Urinary bladder (tissue), 4 donors: ENCODE measurements around the gene TEX11. TPM values are rescaled to one million over a fixed set of nuclear protein-coding genes. Genes with fewer than 3 reads are reported as not detected.

Source experiments
- DNase-seq: peaks from one replicate; pipeline ENCODE4 v3.0.0-alpha.2; 2015; ENCODE audit errors: extremely low spot score
- H3K27ac ChIP-seq: one replicate; pipeline ENCODE4 v1.5.1; 2013; ENCODE audit warnings: low read depth, mild to moderate bottlenecking, moderate library complexity
- H3K36me3 ChIP-seq: one replicate; pipeline ENCODE4 v1.6.1; 2013; ENCODE audit warnings: mild to moderate bottlenecking, moderate library complexity; ENCODE audit not compliant: insufficient read depth
- H3K4me1 ChIP-seq: one replicate; pipeline ENCODE4 v1.6.1; 2013; ENCODE audit warnings: mild to moderate bottlenecking, moderate library complexity; ENCODE audit not compliant: insufficient read depth
- H3K4me3 ChIP-seq: one replicate; pipeline ENCODE4 v1.5.1; 2013; ENCODE audit warnings: low read depth, low read length
- WGBS: extraction: QIAGEN DNeasy Blood & Tissue Kit; methylation state at CpG from one replicate; pipeline ENCODE4 v1.1.7; 2013; 5-methylcytosine and 5-hydroxymethylcytosine counted together
- polyA plus RNA-seq: library from polyadenylated mRNA; stranded (reverse); fragments of 200-250 nt; gene quantifications from one replicate; pipeline ENCODE4 v1.2.3, GENCODE V29; 2013
- small RNA-seq: library from RNA; depleted of rRNA; stranded (forward); fragments of <200 nt; gene quantifications from one replicate; pipeline ENCODE3, GENCODE V24; 2014
- total RNA-seq: library from RNA; depleted of rRNA; stranded (reverse); fragments of >200 nt; gene quantifications from one replicate; pipeline ENCODE4 v1.2.3, GENCODE V29; 2014
- donor health status: healthy with polysubstance abuse.
- donor health status: healthy.

TEX11 gene
- total and polyA plus RNA-seq, 2 donors: 0.06 TPM; not detected in 1

GRCh38 chrX:70488856-70489255 lies 419.7 kb downstream of the TEX11 start:
- H3K4me3 ChIP-seq: no peak overlapping the region
- 73% methylated on average over 2 of the region's 2 CpGs for WGBS
- no peak for DNase-seq
- H3K27ac ChIP-seq: no peak overlapping the region
- no peaks in the 10 kb centered on the region for H3K36me3 ChIP-seq
- H3K4me1 ChIP-seq: no peaks in the 10 kb centered on the region

GRCh38 chrX:70485466-70485865 lies 423.0 kb downstream of the TEX11 start:
- H3K27ac ChIP-seq: no peak overlapping the region
- H3K36me3 ChIP-seq: no peaks in the 10 kb centered on the region
- WGBS: 83% methylated on average over 7 of the region's 7 CpGs
- no peak overlapping the region for H3K4me3 ChIP-seq
- no peaks in the 10 kb centered on the region for H3K4me1 ChIP-seq
- DNase-seq: no peak

- peaks cover 3% of the 10 kb centered on the region for H3K4me1 ChIP-seq
- H3K27ac ChIP-seq: no peak overlapping the region
- H3K4me3 ChIP-seq: no peak overlapping the region
- no peak for DNase-seq
- H3K36me3 ChIP-seq: no peaks in the 10 kb centered on the region
- 100% methylated on average over 1 of the region's 2 CpGs for WGBS
Measured at GRCh38 chrX:70482300-70482699, 426.2 kb downstream of the TEX11 start.

- Histone ChIP-seq H3K27ac (no peak overlapping the region), H3K4me1 (peaks cover 3% of the 10 kb centered on the region), H3K4me3 (no peak overlapping the region), H3K36me3 (no peaks in the 10 kb centered on the region)
- DNase-seq: no peak
- 67% methylated on average over 8 of the region's 8 CpGs for WGBS
Measured at GRCh38 chrX:70481471-70482270, 426.8 kb downstream of the TEX11 start.

- Histone ChIP-seq H3K27ac (no peak overlapping the region), H3K36me3 (no peaks in the 10 kb centered on the region), H3K4me1 (peaks cover 3% of the 10 kb centered on the region), H3K4me3 (no peak overlapping the region)
- WGBS: 16% methylated on average over 9 of the region's 9 CpGs
- no peak for DNase-seq
Measured at GRCh38 chrX:70480660-70481018, 427.9 kb downstream of the TEX11 start.

GRCh38 chrX:70479922-70480659 lies 428.4 kb downstream of the TEX11 start:
- H3K4me3 ChIP-seq: no peak overlapping the region
- no peak for DNase-seq
- 41% methylated on average over 6 of the region's 6 CpGs for WGBS
- no peaks in the 10 kb centered on the region for H3K36me3 ChIP-seq
- H3K27ac ChIP-seq: no peak overlapping the region
- peaks cover 3% of the 10 kb centered on the region for H3K4me1 ChIP-seq

GRCh38 chrX:70479247-70479921 lies 429.1 kb downstream of the TEX11 start:
- Histone ChIP-seq H3K36me3 (no peaks in the 10 kb centered on the region), H3K4me3 (no peak overlapping the region), H3K4me1 (peaks cover 3% of the 10 kb centered on the region), H3K27ac (peak overlapping the region; percentile 3)
- WGBS: 33% methylated on average over 4 of the region's 4 CpGs
- no peak for DNase-seq

Small RNA genes within 50 kb of the gene (small RNA-seq; reads per million reads assigned to genes)
- gene SNORD3E: not detected

Other genes starting within 250 kb of the TEX11 start
- 2.2 TPM for gene SLC7A3, start 22.4 kb upstream of the TEX11 start, total RNA-seq
- 2.5 TPM for gene SLC7A3, start 22.4 kb upstream of the TEX11 start, polyA plus RNA-seq
- gene SNX12, start 159.6 kb upstream of the TEX11 start, total RNA-seq: 45.8 TPM
- gene SNX12, start 159.6 kb upstream of the TEX11 start, polyA plus RNA-seq: 54.8 TPM
- 9.4 TPM for gene FOXO4, start 187.1 kb upstream of the TEX11 start, total RNA-seq
- gene FOXO4, start 187.1 kb upstream of the TEX11 start, polyA plus RNA-seq: 29.7 TPM
- gene CXorf65, start 198.0 kb upstream of the TEX11 start, total RNA-seq: not detected
- gene CXorf65, start 198.0 kb upstream of the TEX11 start, polyA plus RNA-seq: not detected
- gene IL2RG, start 202.9 kb upstream of the TEX11 start, total RNA-seq: 1.2 TPM
- 3.2 TPM for gene IL2RG, start 202.9 kb upstream of the TEX11 start, polyA plus RNA-seq
- 36.6 TPM for gene MED12, start 209.9 kb upstream of the TEX11 start, total RNA-seq
- 17.7 TPM for gene MED12, start 209.9 kb upstream of the TEX11 start, polyA plus RNA-seq
- 3.1 TPM for gene NLGN3, start 236.1 kb upstream of the TEX11 start, total RNA-seq
- 1.8 TPM for gene NLGN3, start 236.1 kb upstream of the TEX11 start, polyA plus RNA-seq